Activated effector memory CD4-positive, alpha-beta T cell treated with anti-CD3 and anti-CD28 coated beads, Interleukin-2, amount 50 U/mL, for 16 hours (primary cell): Measurements from ENCODE around the gene SVIL.
"Not testable (repeated sequence)": the region's sequence is repeated elsewhere in the genome, so short reads cannot be mapped to it uniquely, and the experiment has no call there.

ENCODE experiments used
- DNase-seq: peaks from one replicate; pipeline ENCODE4 v3.0.0-alpha.2; 2020

Gene SVIL

DNA sequence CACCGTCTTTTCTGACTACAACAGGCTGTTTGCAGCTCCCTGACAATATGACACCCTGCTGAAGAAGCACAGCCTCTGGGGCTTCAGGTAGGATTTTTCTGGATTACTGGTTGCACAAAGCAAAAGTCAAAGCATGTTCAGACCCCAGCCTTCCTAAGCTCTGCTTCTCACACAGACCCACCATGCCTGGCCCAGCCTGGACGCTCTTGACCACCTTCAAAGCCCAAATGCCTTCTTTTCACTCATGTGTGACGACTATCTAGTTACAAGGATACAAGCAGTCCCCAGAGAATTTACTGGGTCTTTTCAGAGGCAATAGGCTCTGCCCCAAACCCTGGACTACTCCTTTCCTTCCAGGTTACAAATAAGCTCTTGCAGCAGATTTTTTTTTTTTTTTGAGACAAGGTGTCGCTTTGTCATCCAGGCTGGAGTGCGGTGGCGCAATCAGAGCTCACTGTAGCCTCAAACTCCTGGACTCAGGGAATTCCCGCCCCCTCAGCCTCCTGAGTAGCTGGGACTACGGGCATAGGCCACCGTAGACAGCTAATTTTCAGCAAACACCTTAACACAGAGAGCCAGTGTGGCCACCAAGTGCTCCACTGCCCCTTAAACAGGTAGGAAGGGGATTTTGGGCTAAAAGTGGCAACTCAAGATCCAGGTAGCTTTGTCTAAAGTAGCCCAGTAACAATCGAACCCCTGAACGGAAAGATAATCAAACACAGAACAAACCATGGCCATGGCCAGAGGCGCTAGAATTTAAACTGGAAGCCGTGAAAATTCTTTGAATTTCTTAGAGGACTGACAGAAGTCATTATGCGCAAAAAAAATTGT, 16.2 kb downstream of the SVIL start:
- no peak for DNase-seq

DNA sequence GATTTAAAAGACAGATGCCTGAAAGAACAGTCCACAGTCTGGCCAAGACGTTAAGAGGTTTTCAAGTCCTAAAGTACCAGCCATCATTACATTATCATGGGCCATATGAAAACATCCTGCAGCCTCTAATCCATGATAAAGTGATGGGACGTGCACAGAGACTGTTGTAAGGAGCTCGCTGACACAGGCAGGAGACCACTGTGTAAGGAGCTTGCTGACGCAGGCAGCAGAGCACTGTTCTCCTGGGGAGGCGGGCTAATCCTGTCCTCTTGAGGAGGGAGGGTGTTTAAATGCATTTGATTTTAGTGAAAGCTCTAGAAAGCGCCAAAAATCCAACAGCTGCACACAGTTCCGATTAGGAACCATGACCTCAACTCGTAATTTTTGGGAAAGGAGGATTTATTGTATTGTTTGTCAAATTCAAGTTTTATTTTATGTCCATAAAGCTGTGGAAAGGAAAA, 16.9 kb downstream of the SVIL start:
- DNase-seq: no peak

DNA sequence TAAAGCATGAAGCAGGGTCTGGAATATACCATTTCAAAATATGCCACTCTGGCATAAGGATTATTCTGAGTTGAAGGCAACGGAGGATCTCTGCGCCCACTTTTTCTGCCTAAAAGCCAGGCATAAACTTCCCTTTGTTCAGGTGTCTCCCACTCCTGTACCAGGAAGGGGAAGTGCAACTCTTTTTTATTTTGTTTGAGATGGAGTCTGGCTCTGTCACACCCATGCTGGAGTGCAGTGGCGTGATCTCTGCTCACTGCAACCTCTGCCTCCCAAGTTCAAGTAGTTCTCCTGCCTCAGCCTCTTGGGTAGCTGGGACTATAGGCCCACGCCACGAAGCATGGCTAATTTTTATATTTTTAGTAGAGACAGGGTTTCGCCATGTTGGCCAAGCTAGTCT, 18.2 kb downstream of the SVIL start:
- no peak for DNase-seq

DNA sequence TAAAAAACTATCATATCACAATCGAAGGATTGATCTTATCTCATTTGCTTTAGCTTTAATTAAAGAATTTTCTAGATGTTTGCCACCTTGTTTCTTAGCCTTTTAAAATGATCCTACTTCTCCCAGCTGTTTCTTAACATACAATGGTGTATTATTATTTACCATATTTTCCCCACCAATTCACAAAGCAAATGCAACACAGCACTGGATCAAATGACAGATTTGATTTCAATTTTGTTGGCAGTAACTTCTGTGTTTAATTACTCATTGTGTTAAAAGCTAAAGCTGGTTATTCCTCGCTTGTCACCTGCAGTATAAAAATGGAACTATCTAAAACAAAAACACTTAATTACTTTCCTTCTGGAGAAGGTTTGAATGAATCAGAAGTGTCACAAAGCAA, 19.6 kb downstream of the SVIL start:
- no peak for DNase-seq

DNA sequence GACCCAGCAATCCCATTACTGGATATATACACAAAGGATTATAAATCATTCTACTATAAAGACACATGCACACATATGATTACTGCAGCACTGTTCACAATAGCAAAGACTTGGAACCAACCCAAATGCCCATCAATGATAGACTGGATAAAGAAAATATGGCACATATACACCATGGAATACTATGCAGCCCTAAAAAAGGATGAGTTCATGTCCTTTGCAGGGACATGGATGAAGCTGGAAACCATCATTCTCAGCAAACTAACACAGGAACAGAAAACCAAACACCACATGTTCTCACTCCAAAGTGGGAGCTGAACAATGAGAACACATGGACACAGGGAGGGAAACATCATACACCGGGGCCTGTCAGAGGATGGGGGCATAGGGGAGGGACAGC, 20.5 kb downstream of the SVIL start:
- DNase-seq: not testable (repeated sequence)

DNA sequence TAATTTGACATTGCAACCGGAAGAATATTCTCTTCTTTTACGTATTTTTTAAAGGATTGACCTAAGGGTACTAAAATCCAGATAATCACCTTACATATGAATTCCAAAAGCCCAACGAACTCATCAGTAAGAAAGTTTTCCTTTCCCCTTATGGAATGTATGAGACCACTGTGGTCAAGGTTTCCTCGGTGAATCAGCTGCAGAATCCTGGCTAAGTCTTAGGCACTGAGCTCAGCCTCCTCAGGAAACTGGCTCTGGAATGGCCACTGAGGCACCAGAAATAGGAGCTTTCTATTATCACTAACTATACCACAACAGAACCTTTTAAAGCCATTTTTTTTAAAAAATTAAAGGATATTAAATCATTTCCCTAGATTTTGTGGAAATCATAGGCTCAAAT, 21.0 kb downstream of the SVIL start:
- DNase-seq: no peak

DNA sequence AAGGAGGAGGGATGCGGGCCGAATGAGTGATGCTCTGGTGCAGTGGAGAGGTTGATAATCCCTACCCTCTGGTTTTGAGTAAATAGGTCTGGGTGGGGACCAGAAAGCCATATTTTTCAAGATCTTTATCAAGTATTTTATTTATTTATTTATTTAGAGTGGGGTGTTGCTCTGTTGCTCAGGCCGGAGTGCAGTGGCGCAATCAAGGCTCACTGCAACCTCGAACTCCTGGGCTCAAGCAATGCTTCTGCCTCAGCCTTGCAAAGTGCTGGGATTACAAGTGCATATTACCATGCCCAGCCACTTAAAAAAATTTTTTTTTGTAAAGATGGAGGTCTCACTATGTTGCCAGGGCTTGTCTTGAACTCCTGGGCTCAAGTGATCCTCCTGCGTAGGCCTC, 21.6 kb downstream of the SVIL start:
- no peak for DNase-seq

DNA sequence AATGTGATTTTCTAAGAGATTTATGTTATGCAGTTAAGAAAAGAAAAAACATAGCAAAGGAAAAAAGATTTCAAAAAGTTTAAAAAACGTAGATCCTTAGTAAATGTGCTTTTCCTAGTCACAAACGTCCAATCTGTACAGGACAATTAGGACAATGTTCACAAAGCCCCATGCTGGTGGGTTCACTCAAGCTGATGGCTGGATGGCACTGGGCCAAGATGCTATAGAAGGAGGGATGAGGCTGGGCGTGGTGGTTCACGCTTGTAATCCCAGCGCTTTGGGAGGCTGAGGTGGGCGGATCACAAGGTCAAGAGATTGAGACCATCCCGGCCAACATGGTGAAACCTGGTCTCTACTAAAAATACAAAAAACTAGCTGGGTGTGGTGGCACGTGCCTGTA, 22.1 kb downstream of the SVIL start:
- DNase-seq: no peak

DNA sequence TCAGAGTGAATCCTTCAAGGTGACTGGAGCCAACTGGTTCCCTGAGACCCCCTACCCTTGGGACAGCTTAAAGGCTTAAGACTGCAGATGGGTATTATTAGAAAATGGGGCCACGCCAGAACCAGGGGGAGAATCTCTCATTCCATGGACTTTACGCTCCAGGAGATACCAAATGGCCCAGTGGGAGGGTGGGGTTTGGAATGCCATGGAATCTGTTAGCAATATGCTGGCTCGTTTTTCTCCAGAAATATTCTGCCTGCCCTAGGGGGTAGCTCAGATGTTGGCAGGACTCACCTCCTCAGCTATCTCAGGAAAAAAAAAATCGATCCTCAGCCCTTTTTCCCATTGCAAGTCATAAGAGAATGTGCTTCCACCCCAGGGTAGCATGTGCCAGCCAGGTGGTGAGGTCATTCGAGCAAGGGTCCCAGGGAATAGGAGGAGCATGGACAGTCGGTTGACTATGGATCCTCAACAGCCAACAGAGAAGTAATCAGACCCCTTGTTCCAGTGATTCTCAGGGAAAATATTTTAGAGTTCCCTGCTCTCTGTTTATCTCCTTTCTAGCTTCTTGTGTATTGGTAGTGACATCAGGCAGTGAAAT, 22.9 kb downstream of the SVIL start:
- no peak for DNase-seq

DNA sequence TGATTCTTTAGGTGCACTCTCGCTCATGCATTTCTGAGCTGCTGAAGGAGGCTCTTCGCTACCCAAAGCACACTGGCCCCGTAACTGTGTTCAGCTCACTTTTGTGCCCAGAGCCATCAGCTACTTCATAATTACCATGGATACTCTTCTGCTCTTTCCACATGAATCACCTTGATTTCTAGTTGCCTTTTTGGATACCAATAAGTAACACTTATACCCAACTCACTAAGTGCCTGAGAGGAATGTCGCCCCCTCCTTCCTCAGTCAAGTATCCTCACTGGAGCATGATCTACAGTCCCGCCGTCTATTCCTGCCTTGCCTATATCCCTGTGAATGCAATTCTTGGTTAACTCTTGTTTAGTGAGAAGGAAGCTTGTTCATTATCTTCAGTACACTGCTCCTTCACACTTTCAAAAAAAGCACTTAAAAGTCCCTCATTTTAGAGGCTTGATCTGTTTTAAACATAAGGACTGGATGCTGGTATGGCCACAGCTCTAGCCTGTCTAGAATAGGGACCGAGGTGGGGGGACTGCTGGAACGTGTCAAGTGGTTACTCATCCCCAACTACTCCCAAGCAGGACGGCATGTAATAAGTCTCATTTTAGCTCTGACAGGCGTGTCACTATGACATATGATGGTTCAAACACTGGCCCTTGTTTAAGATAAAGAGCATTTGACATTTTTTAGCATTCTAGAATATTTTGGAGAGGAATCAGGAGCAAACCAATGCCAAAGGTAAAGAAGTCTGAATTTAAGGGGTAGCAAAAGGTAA, 23.7 kb downstream of the SVIL start:
- no peak for DNase-seq

DNA sequence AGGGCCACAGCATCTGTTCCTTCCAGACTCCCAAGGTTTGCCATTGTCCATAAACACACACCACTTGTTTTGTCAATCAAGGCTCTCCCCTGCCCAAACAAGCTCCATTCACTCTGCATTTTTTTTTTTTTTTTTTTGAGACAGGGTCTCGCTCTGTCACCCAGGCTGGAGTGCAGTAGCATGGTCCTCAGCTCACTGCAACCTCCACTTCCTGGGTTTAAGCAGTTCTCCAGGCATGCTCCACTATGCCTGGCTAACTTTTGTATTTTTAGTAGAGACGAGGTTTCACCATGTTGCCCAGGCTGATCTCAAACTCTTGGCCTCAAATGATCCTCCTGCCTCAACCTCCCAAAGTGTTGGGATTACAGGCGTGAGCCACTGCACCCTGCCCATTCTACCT, 24.4 kb downstream of the SVIL start:
- DNase-seq: not testable (repeated sequence)

DNA sequence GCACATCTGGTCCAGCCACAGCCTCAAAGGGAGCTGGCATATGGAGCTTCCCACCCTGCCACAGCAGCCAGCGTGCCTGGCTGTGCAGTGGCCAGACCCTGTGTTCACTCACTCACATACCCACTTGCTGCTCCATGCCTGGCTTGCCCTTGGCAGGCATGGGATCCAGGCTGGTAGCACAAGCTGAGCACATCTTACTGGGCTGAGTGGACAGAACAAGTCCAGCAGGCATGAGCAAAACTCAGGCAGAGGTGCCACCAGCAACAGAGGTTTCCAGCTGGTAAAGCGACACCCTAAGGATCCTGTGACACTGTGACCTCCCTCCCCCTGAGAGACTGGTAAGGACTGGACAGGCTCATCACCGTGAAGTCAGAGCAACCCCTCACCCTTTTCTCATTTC, 25.1 kb downstream of the SVIL start:
- DNase-seq: no peak

DNA sequence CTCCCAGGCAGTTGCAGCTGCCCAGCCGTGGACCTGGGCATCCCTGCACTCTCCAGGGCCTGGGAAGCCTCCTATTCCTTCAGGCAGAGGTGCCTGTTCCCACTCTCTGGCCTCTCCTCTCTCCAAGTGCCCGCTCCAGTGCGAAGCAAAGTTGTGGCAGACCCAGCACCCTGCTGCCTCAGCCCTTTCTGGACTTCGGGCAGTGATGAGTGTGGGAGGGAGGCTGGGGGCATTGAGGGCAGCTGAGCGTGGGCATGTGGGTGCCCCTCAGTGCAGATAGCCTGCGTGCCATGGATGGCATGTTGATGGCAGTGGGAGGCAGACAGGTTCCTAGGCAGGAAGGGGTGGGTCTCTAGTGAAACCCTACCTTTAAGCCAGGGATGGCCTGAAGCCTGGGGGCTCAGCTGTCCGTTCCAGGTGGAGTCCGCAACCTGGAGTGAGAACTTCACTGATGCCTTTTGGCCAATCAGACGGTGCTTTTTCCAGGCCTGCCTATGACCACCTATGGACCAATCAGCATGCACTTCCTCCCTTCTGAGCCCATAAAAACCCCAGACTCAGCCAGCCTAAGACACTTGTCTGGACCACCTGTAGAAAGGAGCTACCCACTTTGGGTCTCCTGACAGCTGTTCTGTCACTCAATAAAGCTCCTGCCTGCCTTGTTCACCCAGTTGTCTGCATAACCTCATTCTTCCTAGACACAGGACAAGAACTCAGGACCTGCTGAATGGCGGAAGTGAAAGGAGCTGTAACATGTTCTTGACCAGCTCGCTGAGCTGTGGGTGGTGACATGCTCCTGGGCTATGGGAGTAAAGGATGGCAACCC, 26.1 kb downstream of the SVIL start:
- no peak for DNase-seq

DNA sequence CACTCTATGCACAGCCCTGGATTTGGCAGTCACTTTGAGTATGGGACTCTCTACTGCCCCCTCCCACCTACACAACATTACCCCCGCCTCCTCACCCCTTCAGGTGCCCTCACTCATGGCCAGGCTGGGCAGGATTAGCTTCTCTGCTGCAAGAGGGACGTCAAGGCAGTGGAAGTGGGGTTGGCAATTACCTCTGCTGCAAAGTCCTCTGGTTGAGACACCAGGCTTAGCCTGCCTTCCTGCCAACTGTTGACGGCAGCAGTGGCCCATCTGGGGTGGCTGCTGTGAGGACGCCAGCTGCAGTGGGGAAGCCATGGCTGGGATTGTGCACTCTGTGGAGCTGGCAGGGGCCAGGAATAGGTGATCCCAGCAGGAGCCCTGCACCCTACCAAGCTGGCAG, 26.7 kb downstream of the SVIL start:
- DNase-seq: no peak

DNA sequence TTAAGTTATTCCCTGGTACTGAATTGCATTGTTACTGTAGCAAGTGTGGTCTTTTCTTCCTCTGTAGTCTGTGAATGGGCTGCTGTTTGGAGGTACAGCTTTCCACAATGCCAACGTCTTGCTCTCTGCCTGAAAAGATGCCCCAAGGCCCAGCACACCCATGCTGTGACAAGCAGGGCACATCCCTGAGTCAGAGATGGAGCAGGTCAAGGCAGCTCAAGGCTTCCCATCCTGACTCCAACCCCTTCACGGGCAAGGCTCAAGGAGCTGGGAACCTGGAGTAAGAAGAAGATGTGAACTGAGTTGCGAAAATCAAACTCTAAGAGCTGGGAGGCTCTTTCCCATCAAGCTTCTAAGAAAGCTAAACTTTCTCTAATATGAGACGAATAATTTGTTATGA, 27.2 kb downstream of the SVIL start:
- no peak for DNase-seq

DNA sequence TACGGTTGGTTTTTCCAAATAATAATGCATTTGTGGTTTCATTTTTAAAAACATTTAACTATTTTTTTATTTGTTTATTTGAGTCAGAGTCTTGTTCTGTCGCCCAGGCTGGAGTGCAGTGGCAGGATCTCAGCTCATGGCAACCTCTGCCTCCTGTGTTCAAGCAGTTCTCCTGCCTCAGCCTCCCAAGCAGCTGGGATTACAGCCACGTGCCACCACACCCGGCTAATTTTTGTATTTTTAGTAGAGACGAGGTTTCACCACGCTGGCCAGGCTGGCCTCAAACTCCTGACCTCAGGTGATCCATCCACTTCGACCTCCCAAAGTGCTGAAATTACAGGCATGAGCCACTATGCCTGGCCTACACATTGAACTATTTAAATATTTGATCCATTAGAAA, 28.1 kb downstream of the SVIL start:
- not testable (repeated sequence) for DNase-seq

DNA sequence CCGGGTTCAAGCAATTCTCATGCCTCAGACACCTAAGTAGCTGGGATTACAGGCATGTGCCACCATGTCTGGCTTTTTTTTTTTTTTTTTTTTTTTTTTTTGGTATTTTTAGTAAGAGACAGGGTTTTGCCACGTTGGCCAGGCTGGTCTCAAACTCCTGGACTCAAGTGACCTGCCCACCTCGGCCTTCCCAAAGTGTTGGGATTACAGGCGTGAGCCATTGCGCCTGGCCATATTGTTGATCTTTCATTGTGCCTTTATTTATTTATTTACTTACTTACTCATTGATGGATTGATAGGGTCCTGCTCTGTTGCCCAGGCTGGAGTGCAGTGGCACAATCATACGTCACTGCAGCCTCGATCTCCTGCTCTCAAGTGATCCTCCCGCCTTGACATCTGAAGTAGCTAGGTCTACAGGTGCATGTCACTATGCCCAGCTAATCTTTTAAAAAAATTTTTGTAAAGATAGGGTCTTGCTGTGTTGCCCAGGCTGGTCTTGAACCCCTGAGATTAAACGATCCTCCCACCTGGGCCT, 30.4 kb downstream of the SVIL start:
- no peak for DNase-seq

DNA sequence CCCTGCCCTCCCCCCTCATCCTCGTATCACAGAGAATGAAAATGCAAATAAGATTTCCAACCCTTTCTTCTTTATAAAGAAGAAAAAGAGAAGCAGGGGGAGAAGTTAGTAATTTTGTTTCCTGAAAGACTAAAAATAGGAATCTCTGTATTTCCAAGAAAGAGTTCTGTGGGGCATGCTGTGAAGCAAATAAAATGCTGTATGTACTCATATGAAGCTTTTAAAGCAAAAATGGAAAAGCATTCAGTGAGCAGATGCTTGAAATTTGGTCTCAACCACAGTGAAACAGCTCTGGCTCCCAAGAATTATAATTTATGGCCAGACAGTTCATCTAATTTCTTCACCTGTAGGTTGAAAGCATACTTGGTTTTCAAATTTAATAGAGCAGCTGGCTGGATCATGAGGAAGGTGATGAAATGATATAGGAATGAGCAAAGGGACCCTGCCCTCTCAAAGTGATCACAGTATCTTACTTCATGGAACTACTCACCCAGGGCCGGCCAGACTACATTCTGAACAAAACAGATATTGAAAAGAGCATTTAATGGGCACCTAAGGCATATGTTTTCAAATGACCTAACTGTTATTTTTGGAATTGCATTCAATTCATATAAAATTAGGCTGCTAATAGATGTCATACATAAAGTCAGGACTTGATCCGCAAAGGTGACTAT, 31.4 kb downstream of the SVIL start:
- no peak for DNase-seq

DNA sequence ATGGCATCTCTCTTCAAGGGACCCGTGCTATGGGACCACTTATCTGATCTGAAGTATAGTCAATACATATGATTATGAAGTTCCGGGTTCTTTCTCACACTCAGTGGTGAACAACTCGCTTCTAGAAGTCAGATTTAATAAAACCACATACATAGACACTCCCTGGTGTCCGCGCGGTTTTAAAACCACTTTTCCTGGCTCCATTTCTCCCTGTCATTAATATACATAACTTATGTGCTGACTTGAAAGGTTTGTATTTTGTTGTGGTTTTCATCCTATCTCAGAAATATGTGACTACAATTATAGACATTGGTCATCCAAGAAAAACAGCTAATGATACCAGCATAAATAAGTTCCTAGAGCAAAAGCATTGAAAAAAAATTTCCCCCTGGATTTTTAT, 34.0 kb downstream of the SVIL start:
- no peak for DNase-seq

DNA sequence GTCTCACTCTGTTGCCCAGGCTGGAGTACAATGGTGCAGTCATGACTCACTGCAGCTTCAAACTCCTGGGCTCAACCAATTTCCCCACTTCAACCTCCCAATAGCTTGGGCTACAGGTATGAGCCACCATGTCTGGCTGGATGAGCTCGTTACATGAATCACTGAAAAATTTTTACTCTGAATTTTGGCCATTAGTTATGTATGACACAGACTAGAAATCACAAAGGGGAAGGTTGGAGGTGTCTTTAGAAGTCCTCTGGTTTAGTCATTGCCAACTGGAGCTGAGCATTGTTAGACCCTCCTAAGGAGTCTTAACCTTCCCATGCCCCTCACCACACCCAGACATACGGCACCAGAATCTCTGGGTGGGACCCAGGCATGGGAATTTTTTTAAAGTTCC, 34.7 kb downstream of the SVIL start:
- no peak for DNase-seq

DNA sequence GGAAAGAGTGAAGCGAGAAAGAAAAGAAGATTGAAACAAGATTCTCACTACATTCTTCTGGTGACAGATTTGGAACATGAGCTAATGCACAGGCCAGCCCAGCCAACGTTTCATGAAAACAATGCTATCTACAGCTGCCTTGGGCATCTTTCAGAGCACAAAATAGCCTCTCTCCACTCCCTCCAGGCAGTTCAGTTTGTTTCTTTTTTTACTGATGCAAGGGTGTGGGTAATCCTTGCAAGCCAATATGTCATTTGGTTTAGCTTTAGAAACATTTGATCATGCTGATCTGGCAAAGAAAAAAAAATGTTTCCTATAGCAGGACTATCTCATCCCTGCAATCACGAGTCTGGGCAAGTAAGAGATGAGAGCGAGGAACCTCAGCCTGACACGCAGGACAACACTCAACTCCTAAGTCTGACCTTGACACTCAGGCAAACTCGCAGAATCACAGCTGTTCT, 35.9 kb downstream of the SVIL start:
- no peak for DNase-seq

DNA sequence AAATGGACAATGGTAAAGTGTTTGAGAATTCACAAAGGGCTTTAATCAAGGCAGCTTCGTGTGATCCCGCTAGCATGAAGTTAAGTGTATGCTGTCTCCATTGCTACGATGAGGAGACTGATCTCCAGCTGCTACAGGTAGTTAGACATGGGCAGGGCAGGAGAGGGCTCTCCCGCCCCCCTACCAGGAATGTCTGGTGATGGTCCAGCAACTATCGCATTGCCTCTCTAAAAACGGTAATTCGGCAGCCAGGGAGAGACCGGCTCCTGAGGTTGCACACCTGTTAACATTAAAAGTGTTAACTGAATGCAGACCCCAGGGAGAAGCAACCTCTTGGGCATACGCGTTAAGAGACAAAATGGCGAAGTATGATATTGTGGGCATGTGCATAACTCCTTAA, 37.9 kb downstream of the SVIL start:
- no peak for DNase-seq
